Measurements from ENCODE around the gene VAT1L. TPM values are rescaled to one million over a fixed set of nuclear protein-coding genes. Genes with fewer than 3 reads are reported as not detected.

Gene VAT1L
- total and polyA plus RNA-seq, 2 donors (not counting 1 experiment from before 2014, with no cell fraction given) = not detected

DNA sequence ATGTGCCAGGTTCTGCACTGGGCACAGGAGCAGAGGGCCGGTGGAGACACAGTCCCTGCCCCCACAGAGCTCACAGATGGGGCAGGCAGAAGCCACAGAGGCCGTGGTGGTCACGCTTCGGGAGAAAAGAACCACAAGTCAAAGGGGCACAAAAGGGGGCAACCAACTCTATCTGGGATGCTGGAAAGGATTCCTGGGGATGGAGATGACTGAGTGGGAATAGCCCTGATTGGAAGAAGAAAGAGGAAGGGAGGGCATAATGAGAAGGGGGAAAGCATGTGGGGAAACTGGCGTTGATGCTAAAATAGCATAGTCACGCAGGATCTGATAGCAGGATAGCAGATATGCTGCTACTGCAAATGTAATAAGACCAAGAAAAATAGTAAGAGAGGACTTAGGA is 69.7 kb downstream of the VAT1L start:
- CTCF ChIA-PET = no interaction called here
- no peak for ATAC-seq (ENCODE audit: low read depth)
- H3K4me2 ChIP-seq (replicated peaks; ENCODE audit: low read depth, low read length, poor library complexity, severe bottlenecking) = no peak overlapping the region

DNA sequence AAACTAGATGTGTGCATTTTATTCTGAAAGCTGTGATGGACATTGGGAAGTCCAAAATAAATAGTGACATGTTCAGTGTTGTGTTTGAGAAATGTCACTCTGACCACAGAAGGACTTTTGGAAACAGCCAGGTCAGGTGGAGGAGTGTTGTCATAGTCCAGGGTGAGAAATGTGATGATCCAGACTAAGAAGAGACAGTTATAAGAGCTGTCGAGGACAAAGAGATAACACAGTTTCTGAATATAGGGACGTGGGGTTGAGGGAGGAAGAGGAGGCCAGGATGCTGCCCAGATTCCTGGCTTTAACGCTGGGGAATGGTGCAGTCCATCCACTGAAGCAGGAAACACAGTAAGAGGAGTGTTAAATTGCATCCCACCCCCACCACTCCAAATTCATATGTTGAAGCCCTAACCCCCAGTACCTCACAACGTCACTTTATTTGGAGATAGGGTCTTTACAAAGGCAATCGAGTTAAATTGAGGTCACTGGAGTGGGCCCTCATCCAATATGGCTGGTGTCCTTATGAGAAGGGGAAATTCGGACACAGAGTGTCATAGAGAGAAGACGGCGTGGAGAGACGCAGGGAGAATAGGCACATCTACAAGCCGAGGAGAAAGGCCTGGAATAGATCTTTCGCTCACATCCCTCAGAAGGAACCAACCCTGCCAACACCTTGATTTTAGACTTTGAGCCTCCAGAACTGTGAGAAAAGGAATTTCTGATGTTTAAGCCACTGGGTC is 71.3 kb downstream of the VAT1L start:
- DNase-seq = no peak
- peaks cover 8% of the 10 kb centered on the region for H3K27me3 Mint-ChIP-seq
- H3K4me1 Mint-ChIP-seq = no peaks in the 10 kb centered on the region
- H4K20me1 ChIP-seq (ENCODE audit: control insufficient read depth, insufficient read depth, low read length, poor library complexity, severe bottlenecking) = no peaks in the 10 kb centered on the region
- H3K9ac ChIP-seq (ENCODE audit: low read length) = no peak overlapping the region
- no peak overlapping the region for H3K4me2 ChIP-seq (replicated peaks; ENCODE audit: low read depth, low read length, poor library complexity, severe bottlenecking)
- ChIA-PET POLR2A (no interaction called here), CTCF (no interaction called here)
- WGBS (ENCODE audit: insufficient coverage) = 88% methylated on average over 8 of the region's 11 CpGs
- no peaks in the 10 kb centered on the region for H3K27me3 ChIP-seq (replicated peaks in 1 of 4; ENCODE audit: control extremely low read depth in 1 of 4, control insufficient read depth in 3 of 4, insufficient read depth in 4 of 4, low read length in 3 of 4)
- no peaks in the 10 kb centered on the region for H3K9me3 Mint-ChIP-seq (ENCODE audit: insufficient read depth)
- H3K27ac Mint-ChIP-seq = no peak overlapping the region
- TF ChIP-seq EZH2 (IDR thresholded peaks at IDR 0.05; ENCODE audit: borderline replicate concordance, insufficient read depth, low read depth, low read length, poor library complexity, severe bottlenecking) = no peak
- TF ChIP-seq, protein P1, sequence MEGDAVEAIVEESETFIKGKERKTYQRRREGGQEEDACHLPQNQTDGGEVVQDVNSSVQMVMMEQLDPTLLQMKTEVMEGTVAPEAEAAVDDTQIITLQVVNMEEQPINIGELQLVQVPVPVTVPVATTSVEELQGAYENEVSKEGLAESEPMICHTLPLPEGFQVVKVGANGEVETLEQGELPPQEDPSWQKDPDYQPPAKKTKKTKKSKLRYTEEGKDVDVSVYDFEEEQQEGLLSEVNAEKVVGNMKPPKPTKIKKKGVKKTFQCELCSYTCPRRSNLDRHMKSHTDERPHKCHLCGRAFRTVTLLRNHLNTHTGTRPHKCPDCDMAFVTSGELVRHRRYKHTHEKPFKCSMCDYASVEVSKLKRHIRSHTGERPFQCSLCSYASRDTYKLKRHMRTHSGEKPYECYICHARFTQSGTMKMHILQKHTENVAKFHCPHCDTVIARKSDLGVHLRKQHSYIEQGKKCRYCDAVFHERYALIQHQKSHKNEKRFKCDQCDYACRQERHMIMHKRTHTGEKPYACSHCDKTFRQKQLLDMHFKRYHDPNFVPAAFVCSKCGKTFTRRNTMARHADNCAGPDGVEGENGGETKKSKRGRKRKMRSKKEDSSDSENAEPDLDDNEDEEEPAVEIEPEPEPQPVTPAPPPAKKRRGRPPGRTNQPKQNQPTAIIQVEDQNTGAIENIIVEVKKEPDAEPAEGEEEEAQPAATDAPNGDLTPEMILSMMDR (IDR thresholded peaks at IDR 0.05) = no peak
- no peak for ATAC-seq (ENCODE audit: low read depth)
- H3K36me3 ChIP-seq (replicated peaks in 1 of 2; ENCODE audit: control extremely low read depth in 1 of 2, control insufficient read depth in 1 of 2, extremely low read depth in 1 of 2, insufficient read depth in 2 of 2, low read length in 1 of 2) = no peaks in the 10 kb centered on the region
- no peak overlapping the region for H3K4me3 ChIP-seq (ENCODE audit: control extremely low read depth in 1 of 5, extremely low read depth in 1 of 5, insufficient read depth in 1 of 5, low read depth in 2 of 5, low read length in 4 of 5)
- H3K9me3 ChIP-seq (ENCODE audit: control extremely low read depth in 1 of 3, control insufficient read depth in 2 of 3, insufficient read depth in 1 of 3, low read length in 2 of 3) = no peaks in the 10 kb centered on the region
- H3K4me3 Mint-ChIP-seq = no peak overlapping the region
- no peak overlapping the region for H2AFZ ChIP-seq (ENCODE audit: insufficient read depth, low read depth, low read length, poor library complexity, severe bottlenecking)
- intact Hi-C loops (cut with micrococcal nuclease) = no loop called here
- no peaks in the 10 kb centered on the region for H3K4me1 ChIP-seq (ENCODE audit: control insufficient read depth in 2 of 2, insufficient read depth in 2 of 2, low read length in 2 of 2)
- no peaks in the 10 kb centered on the region for H3K79me2 ChIP-seq (ENCODE audit: control insufficient read depth, insufficient read depth, low read length)
- no peak overlapping the region for H3K27ac ChIP-seq (ENCODE audit: low read length in 2 of 2)

More for the DNA sequence above, 69.7 kb downstream of the VAT1L start:
- POLR2A ChIA-PET = no interaction called here
- Mint-ChIP-seq H3K27ac (no peak overlapping the region), H3K9me3 (ENCODE audit: insufficient read depth) (no peaks in the 10 kb centered on the region), H3K4me3 (no peak overlapping the region), H3K4me1 (no peaks in the 10 kb centered on the region), H3K27me3 (peaks cover 13% of the 10 kb centered on the region)
- H3K9me3 ChIP-seq (ENCODE audit: control extremely low read depth in 1 of 3, control insufficient read depth in 2 of 3, insufficient read depth in 1 of 3, low read length in 2 of 3) = no peaks in the 10 kb centered on the region
- no peak overlapping the region for H3K27ac ChIP-seq (ENCODE audit: low read length in 2 of 2)
- intact Hi-C loops (cut with micrococcal nuclease) = no loop called here
- DNase-seq = no peak
- no peak overlapping the region for H3K9ac ChIP-seq (ENCODE audit: low read length)
- H3K36me3 ChIP-seq (replicated peaks in 1 of 2; ENCODE audit: control extremely low read depth in 1 of 2, control insufficient read depth in 1 of 2, extremely low read depth in 1 of 2, insufficient read depth in 2 of 2, low read length in 1 of 2) = no peaks in the 10 kb centered on the region
- TF ChIP-seq, protein P1 (IDR thresholded peaks at IDR 0.05) = no peak
- no peak for TF ChIP-seq EZH2 (IDR thresholded peaks at IDR 0.05; ENCODE audit: borderline replicate concordance, insufficient read depth, low read depth, low read length, poor library complexity, severe bottlenecking)
- no peak overlapping the region for H3K4me3 ChIP-seq (ENCODE audit: control extremely low read depth in 1 of 5, extremely low read depth in 1 of 5, insufficient read depth in 1 of 5, low read depth in 2 of 5, low read length in 4 of 5)
- no peak overlapping the region for H2AFZ ChIP-seq (ENCODE audit: insufficient read depth, low read depth, low read length, poor library complexity, severe bottlenecking)
- H3K4me1 ChIP-seq (ENCODE audit: control insufficient read depth in 2 of 2, insufficient read depth in 2 of 2, low read length in 2 of 2) = no peaks in the 10 kb centered on the region
- 75% methylated on average over 6 of the region's 6 CpGs for WGBS (ENCODE audit: insufficient coverage)
- no peaks in the 10 kb centered on the region for H3K79me2 ChIP-seq (ENCODE audit: control insufficient read depth, insufficient read depth, low read length)
- no peaks in the 10 kb centered on the region for H3K27me3 ChIP-seq (replicated peaks in 1 of 4; ENCODE audit: control extremely low read depth in 1 of 4, control insufficient read depth in 3 of 4, insufficient read depth in 4 of 4, low read length in 3 of 4)
- no peaks in the 10 kb centered on the region for H4K20me1 ChIP-seq (ENCODE audit: control insufficient read depth, insufficient read depth, low read length, poor library complexity, severe bottlenecking)

Data from B cell (primary cell).